ENCODE measurements around the gene RRP9. TPM values are rescaled to one million over a fixed set of nuclear protein-coding genes. Genes with fewer than 3 reads are reported as not detected.

Gene RRP9
- total and polyA plus RNA-seq, 4 donors = 8.2 to 47.6 (median 33.5) TPM

DNA sequence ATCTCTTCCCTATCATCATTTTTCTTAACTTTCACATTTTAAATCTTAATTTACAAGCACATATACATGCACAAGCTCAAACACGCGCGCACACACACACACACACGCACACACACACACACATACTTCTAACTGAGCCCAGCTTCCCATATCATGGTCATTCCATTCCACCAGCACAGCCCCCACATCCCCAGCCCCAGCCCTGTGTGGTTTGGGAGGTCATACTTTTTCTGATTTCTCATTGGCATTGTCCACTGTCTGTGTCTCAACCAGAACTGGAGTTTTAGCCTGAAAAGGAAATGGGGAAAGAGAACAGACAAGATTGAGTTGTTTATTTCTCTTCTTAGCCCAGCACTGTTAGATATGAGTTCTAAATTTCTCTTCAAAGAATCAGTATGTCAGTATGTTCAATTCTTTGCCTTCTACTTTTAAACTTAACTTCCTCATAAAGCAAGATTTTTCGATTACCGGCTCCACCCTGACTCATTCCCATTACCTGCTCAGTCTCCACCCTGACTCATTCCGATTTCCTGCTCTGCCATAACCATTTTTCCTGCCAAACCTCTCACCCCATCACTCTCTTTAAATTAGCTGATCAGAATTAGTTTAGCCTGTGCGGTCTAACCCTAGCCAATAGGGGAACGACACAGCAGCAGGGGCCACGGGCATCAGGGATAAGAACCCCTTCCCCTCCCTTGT, 44.9 kb downstream of the RRP9 start:
- DNase-seq = peak in 1 of 3 donors; percentile 5
- Histone ChIP-seq H3K9me3 (ENCODE audit: control insufficient read depth in 4 of 4, insufficient read depth in 3 of 4, low read length in 3 of 4) (no peaks in the 10 kb centered on the region), H3K27me3 (ENCODE audit: control insufficient read depth in 3 of 3, insufficient read depth in 3 of 3, low read length in 2 of 3) (no peaks in the 10 kb centered on the region), H3K27ac (ENCODE audit: low read depth in 1 of 2, low read length in 1 of 2) (no peak overlapping the region), H3K4me1 (ENCODE audit: control insufficient read depth in 5 of 5, insufficient read depth in 5 of 5, low read length in 5 of 5) (no peaks in the 10 kb centered on the region), H3K4me3 (no peak overlapping the region), H3K36me3 (ENCODE audit: control insufficient read depth in 4 of 4, insufficient read depth in 4 of 4, low read length in 4 of 4) (no peaks in the 10 kb centered on the region), H3K9ac (ENCODE audit: insufficient read depth in 1 of 2, low read length in 2 of 2) (no peak overlapping the region)
- 87 to 93% methylated on average over 10 of the region's 10 CpGs for WGBS, 2 donors
- TF ChIP-seq, protein P1, sequence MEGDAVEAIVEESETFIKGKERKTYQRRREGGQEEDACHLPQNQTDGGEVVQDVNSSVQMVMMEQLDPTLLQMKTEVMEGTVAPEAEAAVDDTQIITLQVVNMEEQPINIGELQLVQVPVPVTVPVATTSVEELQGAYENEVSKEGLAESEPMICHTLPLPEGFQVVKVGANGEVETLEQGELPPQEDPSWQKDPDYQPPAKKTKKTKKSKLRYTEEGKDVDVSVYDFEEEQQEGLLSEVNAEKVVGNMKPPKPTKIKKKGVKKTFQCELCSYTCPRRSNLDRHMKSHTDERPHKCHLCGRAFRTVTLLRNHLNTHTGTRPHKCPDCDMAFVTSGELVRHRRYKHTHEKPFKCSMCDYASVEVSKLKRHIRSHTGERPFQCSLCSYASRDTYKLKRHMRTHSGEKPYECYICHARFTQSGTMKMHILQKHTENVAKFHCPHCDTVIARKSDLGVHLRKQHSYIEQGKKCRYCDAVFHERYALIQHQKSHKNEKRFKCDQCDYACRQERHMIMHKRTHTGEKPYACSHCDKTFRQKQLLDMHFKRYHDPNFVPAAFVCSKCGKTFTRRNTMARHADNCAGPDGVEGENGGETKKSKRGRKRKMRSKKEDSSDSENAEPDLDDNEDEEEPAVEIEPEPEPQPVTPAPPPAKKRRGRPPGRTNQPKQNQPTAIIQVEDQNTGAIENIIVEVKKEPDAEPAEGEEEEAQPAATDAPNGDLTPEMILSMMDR (IDR thresholded peaks at IDR 0.05; ENCODE audit: control extremely low read depth, extremely low read depth) = no peak
- no peak for ATAC-seq (ENCODE audit: insufficient read depth, low FRiP score)

DNA sequence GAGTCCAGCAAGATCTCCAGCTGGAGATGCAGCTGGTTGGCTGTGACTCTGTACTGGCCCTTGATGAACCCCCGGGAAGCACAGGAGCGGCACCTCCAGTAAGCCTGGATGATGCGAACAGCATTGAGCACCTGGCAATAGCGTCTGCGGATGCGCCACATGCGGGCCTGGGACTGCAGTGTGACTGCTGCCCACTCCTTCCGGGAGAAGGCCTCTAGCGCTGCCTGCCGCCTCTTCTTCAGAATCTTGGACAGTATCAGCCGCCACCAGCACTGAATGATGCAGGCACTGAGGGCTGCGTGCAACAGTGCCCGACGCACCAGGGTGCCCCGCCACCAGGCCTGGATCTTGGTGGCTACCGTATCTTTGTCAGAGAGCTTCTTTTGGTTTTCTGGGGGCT, 46.8 kb downstream of the RRP9 start:
- Histone ChIP-seq H3K27me3 (ENCODE audit: control insufficient read depth in 3 of 3, insufficient read depth in 3 of 3, low read length in 2 of 3) (no peaks in the 10 kb centered on the region), H3K27ac (ENCODE audit: low read depth in 1 of 2, low read length in 1 of 2) (no peak overlapping the region), H3K9me3 (ENCODE audit: control insufficient read depth in 4 of 4, insufficient read depth in 3 of 4, low read length in 3 of 4) (no peaks in the 10 kb centered on the region), H3K4me3 (no peak overlapping the region), H3K4me1 (ENCODE audit: control insufficient read depth in 5 of 5, insufficient read depth in 5 of 5, low read length in 5 of 5) (no peaks in the 10 kb centered on the region), H3K9ac (ENCODE audit: insufficient read depth in 1 of 2, low read length in 2 of 2) (no peak overlapping the region), H3K36me3 (ENCODE audit: control insufficient read depth in 4 of 4, insufficient read depth in 4 of 4, low read length in 4 of 4) (no peaks in the 10 kb centered on the region)
- ATAC-seq (ENCODE audit: insufficient read depth, low FRiP score) (no peak), DNase-seq (no peak)
- TF ChIP-seq, protein P1 (IDR thresholded peaks at IDR 0.05; ENCODE audit: control extremely low read depth, extremely low read depth) = no peak
- 96 to 98% methylated on average over 16 of the region's 16 CpGs for WGBS, 2 donors

DNA sequence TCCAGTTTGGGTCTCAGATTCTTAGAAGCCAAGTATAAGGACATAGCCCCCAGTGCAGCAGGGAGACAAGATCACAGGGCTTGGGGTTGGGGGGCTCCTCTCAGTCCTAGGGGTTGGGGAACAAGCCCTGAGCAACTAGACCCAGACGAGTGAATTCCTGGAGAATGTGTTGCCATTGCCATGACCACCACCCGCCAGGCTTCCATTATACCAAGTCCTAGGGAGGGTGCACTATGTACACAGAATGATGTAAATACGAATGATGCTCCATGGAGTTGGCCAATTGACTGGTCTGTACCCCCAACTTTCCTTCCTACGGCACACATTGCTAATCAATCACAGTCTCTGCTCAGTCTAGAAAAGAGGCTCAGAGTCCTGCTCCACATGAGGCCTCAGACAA, 47.3 kb downstream of the RRP9 start:
- Histone ChIP-seq H3K27ac (ENCODE audit: low read depth in 1 of 2, low read length in 1 of 2) (no peak overlapping the region), H3K4me3 (no peak overlapping the region), H3K4me1 (ENCODE audit: control insufficient read depth in 5 of 5, insufficient read depth in 5 of 5, low read length in 5 of 5) (no peaks in the 10 kb centered on the region), H3K27me3 (ENCODE audit: control insufficient read depth in 3 of 3, insufficient read depth in 3 of 3, low read length in 2 of 3) (no peaks in the 10 kb centered on the region), H3K9me3 (ENCODE audit: control insufficient read depth in 4 of 4, insufficient read depth in 3 of 4, low read length in 3 of 4) (no peaks in the 10 kb centered on the region), H3K36me3 (ENCODE audit: control insufficient read depth in 4 of 4, insufficient read depth in 4 of 4, low read length in 4 of 4) (no peaks in the 10 kb centered on the region), H3K9ac (ENCODE audit: insufficient read depth in 1 of 2, low read length in 2 of 2) (no peak overlapping the region)
- DNase-seq = no peak
- ATAC-seq (ENCODE audit: insufficient read depth, low FRiP score) = no peak
- TF ChIP-seq, protein P1 (IDR thresholded peaks at IDR 0.05; ENCODE audit: control extremely low read depth, extremely low read depth) = no peak
- 89 to 93% methylated on average over 4 of the region's 4 CpGs for WGBS, 2 donors
